NCI-H187 (cell line): Measurements from ENCODE around the gene WASHC2A.
"Not testable (repeated sequence)": the region's sequence is repeated elsewhere in the genome, so short reads cannot be mapped to it uniquely, and the experiment has no call there.

ENCODE experiments used
- DNase-seq, 2 experiments: peaks; one replicate each; lab custom pipeline; 2025; lab: John Stamatoyannopoulos, UW

The WASHC2A gene

GRCh38 chr10:50067546-50068351 is at the start of gene WASHC2A:
Gene WASHC2A (plus strand): TSS chr10:50067954. CDS start chr10:50068006, 52 bp downstream.
- DNase-seq, result peak; percentile 51 to 54

- not testable (repeated sequence) for DNase-seq
Measured at GRCh38 chr10:50019279-50019678, 48.5 kb upstream of the WASHC2A start.

- not testable (repeated sequence) for DNase-seq
Measured at GRCh38 chr10:50020451-50021024, 47.2 kb upstream of the WASHC2A start.

GRCh38 chr10:50021646-50022045 is 46.1 kb upstream of the WASHC2A start:
- DNase-seq, result no peak

GRCh38 chr10:50024716-50025383 is 42.9 kb upstream of the WASHC2A start:
- not testable (repeated sequence) for DNase-seq

GRCh38 chr10:50025627-50026026 is 42.1 kb upstream of the WASHC2A start:
- DNase-seq, result no peak

- DNase-seq, result no peak
Measured at GRCh38 chr10:50027195-50027594, 40.6 kb upstream of the WASHC2A start.

- DNase-seq, result no peak
Measured at GRCh38 chr10:50033481-50033880, 34.3 kb upstream of the WASHC2A start.

GRCh38 chr10:50035337-50035736 is 32.4 kb upstream of the WASHC2A start:
- not testable (repeated sequence) for DNase-seq

GRCh38 chr10:50044941-50045664 is 22.7 kb upstream of the WASHC2A start:
- DNase-seq, result no peak

- DNase-seq, result not testable (repeated sequence)
Measured at GRCh38 chr10:50046457-50046856, 21.3 kb upstream of the WASHC2A start.

GRCh38 chr10:50047594-50047993 is 20.2 kb upstream of the WASHC2A start:
- DNase-seq, result not testable (repeated sequence)

GRCh38 chr10:50051995-50052660 is 15.6 kb upstream of the WASHC2A start:
- DNase-seq, result not testable (repeated sequence)

GRCh38 chr10:50052778-50053376 is 14.9 kb upstream of the WASHC2A start:
- not testable (repeated sequence) for DNase-seq

- DNase-seq, result not testable (repeated sequence)
Measured at GRCh38 chr10:50055494-50056292, 12.1 kb upstream of the WASHC2A start.

- not testable (repeated sequence) for DNase-seq
Measured at GRCh38 chr10:50056654-50057053, 11.1 kb upstream of the WASHC2A start.

- DNase-seq, result not testable (repeated sequence)
Measured at GRCh38 chr10:50058727-50059126, 9.0 kb upstream of the WASHC2A start.

GRCh38 chr10:50059946-50060345 is 7.8 kb upstream of the WASHC2A start:
- DNase-seq, result not testable (repeated sequence)

- not testable (repeated sequence) for DNase-seq
Measured at GRCh38 chr10:50061548-50061947, 6.2 kb upstream of the WASHC2A start.

GRCh38 chr10:50063100-50063499 is 4.7 kb upstream of the WASHC2A start:
- DNase-seq, result no peak
